ENCODE measurements around the gene CYSTM1. TPM values are rescaled to one million over a fixed set of nuclear protein-coding genes. Genes with fewer than 3 reads are reported as not detected.

The CYSTM1 gene
- total RNA-seq, 1 donor from 2014 or later = 3.1 TPM

DNA sequence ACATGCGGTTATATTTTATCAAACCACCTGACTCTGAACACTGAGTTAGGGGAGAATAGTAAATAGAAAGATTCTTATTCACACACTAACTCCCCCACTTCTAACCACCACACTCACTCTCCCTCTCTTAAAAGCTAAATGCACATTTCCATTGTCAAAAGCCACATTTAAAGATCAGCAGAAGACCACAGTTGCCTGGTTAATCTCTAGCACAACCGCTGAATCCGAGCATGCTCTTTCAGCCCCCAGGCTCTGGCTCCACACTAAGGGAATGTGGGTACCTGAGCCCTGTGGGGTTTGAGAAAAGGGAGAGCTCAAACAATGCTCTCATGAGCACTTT lies 92.2 kb downstream of the CYSTM1 start:
- Histone ChIP-seq H3K36me3 (ENCODE audit: control insufficient read depth in 3 of 3, insufficient read depth in 3 of 3, low read length in 3 of 3) (no peaks in the 10 kb centered on the region), H3K27me3 (ENCODE audit: control insufficient read depth in 3 of 3, insufficient read depth in 3 of 3, low read length in 3 of 3) (no peaks in the 10 kb centered on the region), H3K9me3 (ENCODE audit: control insufficient read depth in 3 of 3, low read length in 3 of 3) (no peaks in the 10 kb centered on the region), H3K27ac (ENCODE audit: low read depth, low read length) (peak overlapping the region; percentile 68), H3K4me3 (ENCODE audit: low read length in 3 of 3) (peak overlapping the region; percentile 33 to 46 (median 34)), H3K9ac (ENCODE audit: low read depth in 1 of 3, low read length in 3 of 3) (peak overlapping the region in 2 of 3 donors; percentile 55 to 69), H3K4me1 (ENCODE audit: control insufficient read depth in 3 of 3, insufficient read depth in 3 of 3, low read length in 3 of 3) (peaks cover 18 to 23% (median 23%) of the 10 kb centered on the region in 3 donors)

DNA sequence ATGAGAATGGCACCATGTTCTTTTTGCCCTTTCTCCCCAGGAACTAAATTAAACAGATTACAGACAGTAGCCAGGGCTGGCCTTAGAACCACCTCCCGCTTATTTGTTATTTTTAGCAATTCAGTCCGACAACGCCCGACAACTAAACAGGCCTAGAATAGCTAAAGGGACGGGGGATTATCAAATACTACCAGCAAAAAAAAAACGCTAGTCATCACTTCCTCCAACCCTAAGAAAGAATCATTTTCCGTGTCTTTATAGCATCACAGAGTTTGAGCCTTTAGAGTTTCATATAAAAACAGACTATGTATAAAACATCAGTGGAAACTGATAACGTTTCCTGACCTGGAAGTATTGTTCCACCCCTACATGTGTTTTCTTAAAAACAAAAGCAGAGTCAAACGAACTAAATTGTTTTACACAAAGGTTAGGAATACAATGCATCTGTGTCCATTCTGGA lies 92.6 kb downstream of the CYSTM1 start:
- H3K27ac ChIP-seq (ENCODE audit: low read depth, low read length) = peak overlapping the region; percentile 68
- peak overlapping the region in 2 of 3 donors; percentile 28 to 46 for H3K4me3 ChIP-seq (ENCODE audit: low read length in 3 of 3)
- H3K9ac ChIP-seq (ENCODE audit: low read depth in 1 of 3, low read length in 3 of 3) = peak overlapping the region in 2 of 3 donors; percentile 55 to 69
- peaks cover 15 to 23% (median 19%) of the 10 kb centered on the region in 3 donors for H3K4me1 ChIP-seq (ENCODE audit: control insufficient read depth in 3 of 3, insufficient read depth in 3 of 3, low read length in 3 of 3)
- H3K27me3 ChIP-seq (ENCODE audit: control insufficient read depth in 3 of 3, insufficient read depth in 3 of 3, low read length in 3 of 3) = no peaks in the 10 kb centered on the region
- H3K9me3 ChIP-seq (ENCODE audit: control insufficient read depth in 3 of 3, low read length in 3 of 3) = no peaks in the 10 kb centered on the region
- H3K36me3 ChIP-seq (ENCODE audit: control insufficient read depth in 3 of 3, insufficient read depth in 3 of 3, low read length in 3 of 3) = no peaks in the 10 kb centered on the region

GRCh38 chr5:140270008-140270407 lies 95.0 kb downstream of the CYSTM1 start:
- peaks cover 21 to 29% (median 22%) of the 10 kb centered on the region in 3 donors for H3K4me1 ChIP-seq (ENCODE audit: control insufficient read depth in 3 of 3, insufficient read depth in 3 of 3, low read length in 3 of 3)
- H3K9ac ChIP-seq (ENCODE audit: low read depth in 1 of 3, low read length in 3 of 3) = no peak overlapping the region
- H3K27me3 ChIP-seq (ENCODE audit: control insufficient read depth in 3 of 3, insufficient read depth in 3 of 3, low read length in 3 of 3) = no peaks in the 10 kb centered on the region
- H3K9me3 ChIP-seq (ENCODE audit: control insufficient read depth in 3 of 3, low read length in 3 of 3) = no peaks in the 10 kb centered on the region
- peaks cover 0 to 4% (median 0%) of the 10 kb centered on the region in 3 donors for H3K36me3 ChIP-seq (ENCODE audit: control insufficient read depth in 3 of 3, insufficient read depth in 3 of 3, low read length in 3 of 3)
- no peak overlapping the region for H3K27ac ChIP-seq (ENCODE audit: low read depth, low read length)
- H3K4me3 ChIP-seq (ENCODE audit: low read length in 3 of 3) = no peak overlapping the region

DNA sequence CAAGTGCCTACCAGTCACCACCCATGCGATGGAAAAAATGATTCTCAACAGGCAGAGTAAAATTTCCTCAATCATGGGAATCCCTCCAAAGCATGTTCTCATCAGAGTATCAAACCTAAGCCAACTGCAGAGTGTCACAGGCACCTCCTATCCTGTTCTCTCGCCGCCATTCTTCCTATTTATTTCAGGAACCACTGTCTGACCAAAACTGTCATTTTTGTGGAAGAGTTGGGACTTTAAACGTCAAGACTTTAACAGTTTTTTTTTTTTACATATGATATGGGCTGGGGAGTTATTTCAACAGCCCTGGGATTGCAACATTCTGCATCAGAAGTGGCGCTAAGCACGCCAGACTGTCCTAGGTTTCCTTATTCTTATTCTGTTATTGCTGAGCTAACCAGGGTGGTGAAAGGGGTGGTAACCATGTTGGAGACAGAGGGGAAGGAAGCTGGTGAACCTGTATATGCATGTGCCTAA lies 98.5 kb downstream of the CYSTM1 start:
- Histone ChIP-seq H3K27ac (ENCODE audit: low read depth, low read length) (no peak overlapping the region), H3K9me3 (ENCODE audit: control insufficient read depth in 3 of 3, low read length in 3 of 3) (no peaks in the 10 kb centered on the region), H3K4me1 (ENCODE audit: control insufficient read depth in 3 of 3, insufficient read depth in 3 of 3, low read length in 3 of 3) (peaks cover 3 to 10% (median 6%) of the 10 kb centered on the region in 3 donors), H3K4me3 (ENCODE audit: low read length in 3 of 3) (peak overlapping the region in 1 of 3 donors; percentile 4), H3K9ac (ENCODE audit: low read depth in 1 of 3, low read length in 3 of 3) (no peak overlapping the region), H3K36me3 (ENCODE audit: control insufficient read depth in 3 of 3, insufficient read depth in 3 of 3, low read length in 3 of 3) (peaks cover 0 to 4% (median 0%) of the 10 kb centered on the region in 3 donors), H3K27me3 (ENCODE audit: control insufficient read depth in 3 of 3, insufficient read depth in 3 of 3, low read length in 3 of 3) (no peaks in the 10 kb centered on the region)

DNA sequence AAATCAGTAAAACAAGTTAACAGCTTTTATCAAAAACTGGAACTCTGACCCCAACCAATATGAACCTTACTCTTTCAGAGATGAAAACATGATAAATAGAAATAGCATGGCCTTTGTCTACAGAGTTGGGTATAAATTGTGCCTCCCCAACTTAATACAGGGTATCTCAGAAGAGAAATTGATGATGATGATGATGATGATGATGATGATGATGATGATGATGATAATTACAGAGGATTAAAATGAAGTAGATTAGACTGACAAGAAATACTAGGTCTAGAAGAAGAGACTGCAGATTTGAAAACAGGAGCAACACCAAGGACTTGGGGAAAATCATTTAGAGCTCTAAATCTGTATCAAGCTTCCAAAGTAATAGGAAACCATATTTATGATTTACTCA lies 100.8 kb downstream of the CYSTM1 start:
- Histone ChIP-seq H3K27ac (ENCODE audit: low read depth, low read length) (no peak overlapping the region), H3K9me3 (ENCODE audit: control insufficient read depth in 3 of 3, low read length in 3 of 3) (no peaks in the 10 kb centered on the region), H3K27me3 (ENCODE audit: control insufficient read depth in 3 of 3, insufficient read depth in 3 of 3, low read length in 3 of 3) (no peaks in the 10 kb centered on the region), H3K4me1 (ENCODE audit: control insufficient read depth in 3 of 3, insufficient read depth in 3 of 3, low read length in 3 of 3) (peaks cover 6 to 10% (median 7%) of the 10 kb centered on the region in 3 donors), H3K36me3 (ENCODE audit: control insufficient read depth in 3 of 3, insufficient read depth in 3 of 3, low read length in 3 of 3) (peaks cover 0 to 4% (median 0%) of the 10 kb centered on the region in 3 donors), H3K9ac (ENCODE audit: low read depth in 1 of 3, low read length in 3 of 3) (no peak overlapping the region), H3K4me3 (ENCODE audit: low read length in 3 of 3) (no peak overlapping the region)

DNA sequence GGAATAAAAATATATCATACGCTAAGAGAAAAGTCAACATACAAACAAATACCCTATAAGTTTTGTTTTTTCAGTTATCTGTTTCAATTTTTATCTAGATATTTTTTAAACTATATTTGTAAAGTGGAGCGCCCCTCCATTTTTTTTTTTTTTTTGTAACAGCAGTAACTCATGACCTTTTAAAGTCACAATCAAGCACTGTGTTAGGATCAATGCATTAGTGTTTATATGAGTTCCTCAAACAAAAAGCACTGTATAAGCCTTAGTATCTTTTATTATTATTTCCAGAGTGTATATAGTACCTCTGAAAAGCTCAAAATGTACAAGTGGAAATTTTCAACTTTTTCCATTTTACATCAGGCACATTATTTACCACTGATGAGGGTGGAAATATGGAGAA lies 107.3 kb downstream of the CYSTM1 start:
- Histone ChIP-seq H3K27ac (ENCODE audit: low read depth, low read length) (no peak overlapping the region), H3K9me3 (ENCODE audit: control insufficient read depth in 3 of 3, low read length in 3 of 3) (no peaks in the 10 kb centered on the region), H3K4me1 (ENCODE audit: control insufficient read depth in 3 of 3, insufficient read depth in 3 of 3, low read length in 3 of 3) (peaks cover 2 to 9% (median 4%) of the 10 kb centered on the region in 3 donors), H3K4me3 (ENCODE audit: low read length in 3 of 3) (no peak overlapping the region), H3K27me3 (ENCODE audit: control insufficient read depth in 3 of 3, insufficient read depth in 3 of 3, low read length in 3 of 3) (no peaks in the 10 kb centered on the region), H3K9ac (ENCODE audit: low read depth in 1 of 3, low read length in 3 of 3) (no peak overlapping the region), H3K36me3 (ENCODE audit: control insufficient read depth in 3 of 3, insufficient read depth in 3 of 3, low read length in 3 of 3) (no peaks in the 10 kb centered on the region)

GRCh38 chr5:140284013-140284412 lies 109.0 kb downstream of the CYSTM1 start:
- no peak overlapping the region for H3K27ac ChIP-seq (ENCODE audit: low read depth, low read length)
- peaks cover 2 to 15% (median 4%) of the 10 kb centered on the region in 3 donors for H3K4me1 ChIP-seq (ENCODE audit: control insufficient read depth in 3 of 3, insufficient read depth in 3 of 3, low read length in 3 of 3)
- H3K36me3 ChIP-seq (ENCODE audit: control insufficient read depth in 3 of 3, insufficient read depth in 3 of 3, low read length in 3 of 3) = no peaks in the 10 kb centered on the region
- no peak overlapping the region for H3K9ac ChIP-seq (ENCODE audit: low read depth in 1 of 3, low read length in 3 of 3)
- no peaks in the 10 kb centered on the region for H3K27me3 ChIP-seq (ENCODE audit: control insufficient read depth in 3 of 3, insufficient read depth in 3 of 3, low read length in 3 of 3)
- H3K9me3 ChIP-seq (ENCODE audit: control insufficient read depth in 3 of 3, low read length in 3 of 3) = no peaks in the 10 kb centered on the region
- no peak overlapping the region for H3K4me3 ChIP-seq (ENCODE audit: low read length in 3 of 3)

DNA sequence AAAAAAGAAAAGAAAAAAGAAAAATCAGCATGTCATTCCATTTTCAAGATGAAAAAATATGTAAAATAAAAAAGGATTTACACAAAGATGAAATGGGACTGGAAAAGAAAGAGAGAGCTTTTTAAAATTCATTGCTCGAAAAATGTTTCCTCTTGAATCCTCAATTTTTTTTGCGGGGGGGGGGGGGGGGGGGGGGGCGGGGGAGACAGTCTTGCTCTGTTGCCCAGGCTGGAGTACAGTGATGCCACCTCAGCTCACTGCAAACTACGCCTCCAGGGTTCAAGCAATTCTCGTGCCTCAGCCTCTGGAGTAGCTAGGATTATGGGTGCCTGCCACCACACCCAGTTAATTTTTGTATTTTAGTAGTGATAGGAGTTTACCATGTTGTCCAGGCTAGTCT lies 111.4 kb downstream of the CYSTM1 start:
- no peaks in the 10 kb centered on the region for H3K36me3 ChIP-seq (ENCODE audit: control insufficient read depth in 3 of 3, insufficient read depth in 3 of 3, low read length in 3 of 3)
- peaks cover under 1 to 33% (median 5%) of the 10 kb centered on the region in 3 donors for H3K4me1 ChIP-seq (ENCODE audit: control insufficient read depth in 3 of 3, insufficient read depth in 3 of 3, low read length in 3 of 3)
- no peak overlapping the region for H3K9ac ChIP-seq (ENCODE audit: low read depth in 1 of 3, low read length in 3 of 3)
- H3K27me3 ChIP-seq (ENCODE audit: control insufficient read depth in 3 of 3, insufficient read depth in 3 of 3, low read length in 3 of 3) = no peaks in the 10 kb centered on the region
- H3K9me3 ChIP-seq (ENCODE audit: control insufficient read depth in 3 of 3, low read length in 3 of 3) = no peaks in the 10 kb centered on the region
- H3K4me3 ChIP-seq (ENCODE audit: low read length in 3 of 3) = no peak overlapping the region
- H3K27ac ChIP-seq (ENCODE audit: low read depth, low read length) = no peak overlapping the region

GRCh38 chr5:140287801-140288521 lies 113.0 kb downstream of the CYSTM1 start:
- Histone ChIP-seq H3K4me3 (ENCODE audit: low read length in 3 of 3) (no peak overlapping the region), H3K36me3 (ENCODE audit: control insufficient read depth in 3 of 3, insufficient read depth in 3 of 3, low read length in 3 of 3) (no peaks in the 10 kb centered on the region), H3K27ac (ENCODE audit: low read depth, low read length) (no peak overlapping the region), H3K4me1 (ENCODE audit: control insufficient read depth in 3 of 3, insufficient read depth in 3 of 3, low read length in 3 of 3) (peaks cover 9 to 45% (median 15%) of the 10 kb centered on the region in 3 donors), H3K9ac (ENCODE audit: low read depth in 1 of 3, low read length in 3 of 3) (no peak overlapping the region), H3K27me3 (ENCODE audit: control insufficient read depth in 3 of 3, insufficient read depth in 3 of 3, low read length in 3 of 3) (no peaks in the 10 kb centered on the region), H3K9me3 (ENCODE audit: control insufficient read depth in 3 of 3, low read length in 3 of 3) (no peaks in the 10 kb centered on the region)

Measured in skeletal muscle tissue (tissue), 4 donors.